ENCODE data around the gene PITX1.
"Not testable (repeated sequence)": the region's sequence is repeated elsewhere in the genome, so short reads cannot be mapped to it uniquely, and the experiment has no call there.

Gene PITX1

DNA sequence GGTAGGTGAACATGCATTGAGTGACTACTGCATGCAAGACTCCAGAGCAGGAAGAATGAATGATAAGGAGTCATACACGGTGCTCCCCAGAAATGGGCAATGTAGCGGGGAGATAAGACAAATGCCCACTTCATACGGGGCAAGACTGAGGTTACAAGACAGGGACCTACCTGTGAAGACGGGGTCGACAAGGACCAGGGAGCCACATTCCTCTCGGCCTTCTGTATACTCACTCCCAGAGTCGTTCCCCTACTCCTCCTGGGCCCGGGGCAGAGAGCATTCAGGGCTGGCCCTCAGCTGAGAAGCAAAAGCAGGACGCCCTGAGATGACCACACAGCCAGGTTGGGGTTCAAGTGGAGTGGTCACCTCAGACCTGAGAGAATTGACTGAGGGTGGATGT lies 26.7 kb downstream of the PITX1 start:
- TF ChIP-seq, protein P1, sequence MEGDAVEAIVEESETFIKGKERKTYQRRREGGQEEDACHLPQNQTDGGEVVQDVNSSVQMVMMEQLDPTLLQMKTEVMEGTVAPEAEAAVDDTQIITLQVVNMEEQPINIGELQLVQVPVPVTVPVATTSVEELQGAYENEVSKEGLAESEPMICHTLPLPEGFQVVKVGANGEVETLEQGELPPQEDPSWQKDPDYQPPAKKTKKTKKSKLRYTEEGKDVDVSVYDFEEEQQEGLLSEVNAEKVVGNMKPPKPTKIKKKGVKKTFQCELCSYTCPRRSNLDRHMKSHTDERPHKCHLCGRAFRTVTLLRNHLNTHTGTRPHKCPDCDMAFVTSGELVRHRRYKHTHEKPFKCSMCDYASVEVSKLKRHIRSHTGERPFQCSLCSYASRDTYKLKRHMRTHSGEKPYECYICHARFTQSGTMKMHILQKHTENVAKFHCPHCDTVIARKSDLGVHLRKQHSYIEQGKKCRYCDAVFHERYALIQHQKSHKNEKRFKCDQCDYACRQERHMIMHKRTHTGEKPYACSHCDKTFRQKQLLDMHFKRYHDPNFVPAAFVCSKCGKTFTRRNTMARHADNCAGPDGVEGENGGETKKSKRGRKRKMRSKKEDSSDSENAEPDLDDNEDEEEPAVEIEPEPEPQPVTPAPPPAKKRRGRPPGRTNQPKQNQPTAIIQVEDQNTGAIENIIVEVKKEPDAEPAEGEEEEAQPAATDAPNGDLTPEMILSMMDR (IDR thresholded peaks at IDR 0.05; ENCODE audit: control insufficient read depth, extremely low read depth, insufficient read depth), result no peak
- H3K4me3 ChIP-seq (ENCODE audit: low read depth, low read length), result no peak overlapping the region
- no peak for DNase-seq (ENCODE audit: low read depth)

DNA sequence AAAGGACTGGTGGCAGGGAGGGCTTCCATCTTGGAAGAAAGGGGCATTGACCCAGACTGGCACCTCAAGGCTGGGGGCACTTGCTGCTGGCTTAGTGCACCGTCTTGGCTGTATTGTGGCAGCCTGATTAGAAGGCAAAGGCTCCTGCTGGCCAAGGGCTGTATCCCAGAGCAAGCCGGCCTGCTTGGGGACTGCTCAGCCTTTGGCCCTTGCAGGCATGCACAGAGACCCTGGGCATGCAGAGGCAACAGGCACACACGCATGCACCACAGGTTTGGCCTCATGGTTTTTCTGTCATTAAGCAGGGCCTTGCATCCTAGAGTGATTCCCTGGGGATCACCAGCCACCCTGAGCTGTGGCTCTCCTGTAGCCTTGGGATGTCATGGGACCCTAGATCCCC lies 29.0 kb downstream of the PITX1 start:
- no peak for DNase-seq (ENCODE audit: low read depth)
- H3K4me3 ChIP-seq (ENCODE audit: low read depth, low read length), result no peak overlapping the region
- TF ChIP-seq, protein P1 (IDR thresholded peaks at IDR 0.05; ENCODE audit: control insufficient read depth, extremely low read depth, insufficient read depth), result no peak

- DNase-seq (ENCODE audit: low read depth), result no peak
- TF ChIP-seq, protein P1 (IDR thresholded peaks at IDR 0.05; ENCODE audit: control insufficient read depth, extremely low read depth, insufficient read depth), result no peak
- no peak overlapping the region for H3K4me3 ChIP-seq (ENCODE audit: low read depth, low read length)
These were observed 29.7 kb downstream of the PITX1 start for GRCh38 chr5:135004376-135004775.

DNA sequence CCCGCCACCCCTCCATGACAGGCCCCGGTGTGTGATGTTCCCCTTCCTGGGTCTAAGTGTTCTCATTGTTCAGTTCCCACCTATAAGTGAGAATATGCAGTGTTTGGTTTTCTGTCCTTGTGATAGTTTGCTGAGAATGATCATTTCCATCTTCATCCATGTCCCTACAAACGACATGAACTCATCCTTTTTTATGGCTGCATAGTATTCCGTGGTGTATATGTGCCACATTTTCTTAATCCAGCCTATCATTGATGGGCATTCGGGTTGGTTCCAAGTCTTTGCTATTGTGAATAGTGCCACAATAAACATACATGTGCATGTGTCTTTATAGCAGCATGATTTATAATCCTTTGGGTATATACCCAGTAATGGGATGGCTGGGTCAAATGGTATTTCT lies 36.0 kb downstream of the PITX1 start:
- not testable (repeated sequence) for H3K4me3 ChIP-seq (ENCODE audit: low read depth, low read length); DNase-seq (ENCODE audit: low read depth)

DNA sequence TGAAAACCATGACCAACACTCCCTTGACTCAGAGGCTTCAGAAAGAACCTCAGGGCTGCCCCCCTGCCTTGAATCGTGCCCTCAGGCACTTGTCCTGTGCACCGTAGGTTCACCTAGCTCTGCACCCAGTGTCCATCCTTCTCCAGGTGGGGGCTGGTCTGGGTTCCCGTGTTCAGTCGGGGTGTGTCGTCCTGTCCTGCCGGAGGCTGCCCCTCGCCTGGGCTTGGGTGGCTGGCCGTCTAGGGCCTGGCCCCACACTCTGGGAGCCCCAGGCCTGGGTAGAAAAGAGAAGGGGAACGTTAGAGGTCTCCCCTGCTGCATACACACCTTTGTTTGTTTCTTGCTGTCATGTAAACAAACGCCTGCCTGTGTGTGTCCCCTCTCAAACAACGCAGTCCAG lies 37.0 kb downstream of the PITX1 start:
- H3K4me3 ChIP-seq (ENCODE audit: low read depth, low read length), result no peak overlapping the region
- DNase-seq (ENCODE audit: low read depth), result no peak
- TF ChIP-seq, protein P1 (IDR thresholded peaks at IDR 0.05; ENCODE audit: control insufficient read depth, extremely low read depth, insufficient read depth), result no peak

- TF ChIP-seq, protein P1 (IDR thresholded peaks at IDR 0.05; ENCODE audit: control insufficient read depth, extremely low read depth, insufficient read depth), result no peak
- DNase-seq (ENCODE audit: low read depth), result no peak
- H3K4me3 ChIP-seq (ENCODE audit: low read depth, low read length), result no peak overlapping the region
These were observed 38.1 kb downstream of the PITX1 start for GRCh38 chr5:134995850-134996402.

DNA sequence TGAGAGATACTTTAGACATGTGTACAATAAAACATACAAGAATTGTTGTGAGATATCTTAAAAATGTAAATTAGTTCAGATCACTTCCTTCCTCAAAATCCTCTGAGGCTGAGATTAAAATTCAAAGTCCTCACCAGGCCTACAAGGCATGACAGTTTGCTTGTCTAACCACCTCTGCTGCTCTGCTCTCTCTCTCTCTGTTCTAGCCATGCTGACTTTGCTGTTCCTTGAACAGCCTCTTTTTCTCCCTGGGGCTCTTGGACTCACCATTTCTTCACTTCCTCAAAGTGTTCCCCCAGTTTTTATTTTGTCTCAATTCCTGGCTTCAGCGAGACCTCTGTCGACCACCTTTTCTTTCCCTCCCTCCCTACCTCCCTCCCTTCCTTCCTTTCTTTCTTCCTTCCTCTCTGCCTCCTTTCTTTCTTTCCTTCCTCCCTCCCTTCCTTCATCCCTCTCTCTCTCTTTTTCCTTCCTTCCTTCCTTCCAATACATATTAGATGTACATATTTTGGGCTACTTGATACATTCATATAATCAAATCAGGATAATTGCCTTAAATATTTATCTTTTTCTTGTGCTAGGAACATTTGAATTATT lies 39.4 kb downstream of the PITX1 start:
- DNase-seq (ENCODE audit: low read depth), result no peak
- no peak overlapping the region for H3K4me3 ChIP-seq (ENCODE audit: low read depth, low read length)
- TF ChIP-seq, protein P1 (IDR thresholded peaks at IDR 0.05; ENCODE audit: control insufficient read depth, extremely low read depth, insufficient read depth), result no peak

Measured in LNCaP clone FGC (cell line).